Epithelial cell of proximal tubule (primary cell): ENCODE measurements around the gene UNK. TPM values are rescaled to one million over a fixed set of nuclear protein-coding genes. Genes with fewer than 3 reads are reported as not detected.
"Not testable (repeated sequence)": the region's sequence is repeated elsewhere in the genome, so short reads cannot be mapped to it uniquely, and the experiment has no call there.

Experiments used
- DNase-seq: peaks from one replicate; pipeline ENCODE4 v3.0.0-alpha.2; 2011; ENCODE audit warnings: low read depth
- H3K4me3 ChIP-seq: 2 replicates; pipeline ENCODE4 v1.5.1; 2011; ENCODE audit warnings: low read depth, mild to moderate bottlenecking, low read length
- CTCF ChIP-seq: conservative IDR thresholded peaks from 2 replicates; pipeline ENCODE4 v1.5.1; 2012; ENCODE audit warnings: low read depth, mild to moderate bottlenecking, low read length
- total RNA-seq: library from RNA; depleted of rRNA; stranded (reverse); fragments of >200 nt; gene quantifications from 2 replicates; pipeline ENCODE4 v1.2.3, GENCODE V29; 2015

Gene UNK
- total RNA-seq, 1 donor from 2014 or later: 19.4 TPM

- TF ChIP-seq CTCF: no peak
- peak overlapping the region; percentile 85 for H3K4me3 ChIP-seq
- no peak for DNase-seq
These were observed 70.3 kb downstream of the UNK start for GRCh38 chr17:75854881-75855309.

GRCh38 chr17:75855310-75856061 is 70.9 kb downstream of the UNK start, which contains the start of gene WBP2:
TSS of gene WBP2 (minus strand) at chr17:75855335. CDS start at chr17:75855297, 38 bp downstream.
- peak; percentile 98 for DNase-seq
- TF ChIP-seq CTCF: peak; percentile 13
- H3K4me3 ChIP-seq: peak within 1 kb of the TSS; percentile 85

- no peak for DNase-seq
- TF ChIP-seq CTCF: peak; percentile 49
- peak overlapping the region; percentile 85 for H3K4me3 ChIP-seq
These were observed 71.6 kb downstream of the UNK start for GRCh38 chr17:75856062-75856756.

GRCh38 chr17:75859358-75859757 is 74.8 kb downstream of the UNK start:
- DNase-seq, H3K4me3 ChIP-seq: not testable (repeated sequence)

GRCh38 chr17:75861927-75862317 is 77.3 kb downstream of the UNK start:
- no peak for DNase-seq
- TF ChIP-seq CTCF: no peak
- H3K4me3 ChIP-seq: no peak overlapping the region

- DNase-seq: no peak
- no peak for TF ChIP-seq CTCF
- no peak overlapping the region for H3K4me3 ChIP-seq
These were observed 79.9 kb downstream of the UNK start for GRCh38 chr17:75864448-75864871.

- H3K4me3 ChIP-seq, DNase-seq: not testable (repeated sequence)
These were observed 80.3 kb downstream of the UNK start for GRCh38 chr17:75864887-75865286.

GRCh38 chr17:75865404-75866188 is 81.0 kb downstream of the UNK start:
- DNase-seq, H3K4me3 ChIP-seq: not testable (repeated sequence)

GRCh38 chr17:75868730-75869281 is 84.2 kb downstream of the UNK start:
- not testable (repeated sequence) for DNase-seq

More at GRCh38 chr17:75868730-75869281, 84.2 kb downstream of the UNK start:
- H3K4me3 ChIP-seq: not testable (repeated sequence)
